PC-3 (cell line): ENCODE results near the gene TNFRSF6B. TPM values are rescaled to one million over a fixed set of nuclear protein-coding genes. Genes with fewer than 3 reads are reported as not detected.

Experiments
- ATAC-seq: fragments of 200-7000 bp; cut with Tn5 transposase; 2 replicates; pipeline ENCODE4 v1.9.1; 2020; ENCODE audit warnings: mild to moderate bottlenecking, moderate library complexity
- BruUV-seq: library from RNA; stranded (reverse); fragments of 400-500 nt; replicated peaks from 2 replicates; lab custom pipeline; 2021; lab: Mats Ljungman, UMichigan
- CTCF ChIA-PET: fragments of 300-600 bp; sonication (Branson Sonifier 250); formaldehyde crosslinking; loops from one replicate; lab custom pipeline; 2022; ENCODE audit warnings: antibody characterized with exemption; lab: Charles Lee
- POLR2A ChIA-PET: fragments of 300-600 bp; sonication (Branson Sonifier 250); formaldehyde crosslinking; loops from one replicate; lab custom pipeline; 2022; ENCODE audit warnings: antibody characterized with exemption; ENCODE audit not compliant: unreplicated experiment; lab: Charles Lee
- DNase-seq: peaks from one replicate; pipeline ENCODE4 v3.0.0-alpha.2; 2015
- H2AFZ ChIP-seq: fragments of 300-600 bp; sonication (generic); 2 replicates; pipeline ENCODE4 v1.6.0; 2016; ENCODE audit warnings: antibody characterized with exemption, low read length
- H3F3A ChIP-seq: fragments of 300-600 bp; sonication (generic); one replicate; pipeline ENCODE4 v1.6.0; 2017; ENCODE audit warnings: antibody characterized with exemption, low read length, control low read depth, mild to moderate bottlenecking; ENCODE audit not compliant: unreplicated experiment
- H3K27ac ChIP-seq: fragments of 300-600 bp; sonication (generic); 2 replicates; pipeline ENCODE4 v1.5.1; 2016; ENCODE audit warnings: mild to moderate bottlenecking, low read length
- H3K27me3 ChIP-seq: fragments of 300-600 bp; sonication (generic); 2 replicates; pipeline ENCODE4 v1.6.1; 2016; ENCODE audit warnings: low read length, mixed read lengths
- H3K36me3 ChIP-seq: fragments of 300-600 bp; sonication (generic); 2 replicates; pipeline ENCODE4 v1.6.1; 2016; ENCODE audit warnings: low read depth, mixed run types, low read length, mixed read lengths
- H3K4me1 ChIP-seq: fragments of 300-600 bp; sonication (generic); 2 replicates; pipeline ENCODE4 v1.5.1; 2016; ENCODE audit warnings: low read length; ENCODE audit not compliant: insufficient read depth
- H3K4me2 ChIP-seq: fragments of 300-600 bp; sonication (generic); 2 replicates; pipeline ENCODE4 v1.6.0; 2016; ENCODE audit warnings: low read length
- H3K4me3 ChIP-seq: fragments of 300-600 bp; sonication (generic); 2 replicates; pipeline ENCODE4 v1.5.1; 2016; ENCODE audit warnings: mild to moderate bottlenecking, low read length, mixed read lengths
- H3K79me2 ChIP-seq: fragments of 300-600 bp; sonication (generic); 2 replicates; pipeline ENCODE4 v1.6.1; 2017; ENCODE audit warnings: low read length, mixed read lengths
- H3K9ac ChIP-seq: fragments of 300-600 bp; sonication (generic); 2 replicates; pipeline ENCODE4 v1.6.0; 2016; ENCODE audit warnings: mild to moderate bottlenecking, low read length
- H3K9me2 ChIP-seq: fragments of 300-600 bp; sonication (generic); replicated peaks from 2 replicates; pipeline ENCODE4 v1.6.1; 2016; ENCODE audit warnings: mixed run types, low read length, mixed read lengths
- H3K9me3 ChIP-seq: fragments of 300-600 bp; sonication (generic); 2 replicates; pipeline ENCODE4 v1.6.1; 2016; ENCODE audit warnings: low read length, mixed read lengths
- H4K20me1 ChIP-seq: fragments of 300-600 bp; sonication (generic); 2 replicates; pipeline ENCODE4 v1.6.1; 2016; ENCODE audit warnings: low read length, mixed read lengths
- CTCF ChIP-seq: fragments of 300-600 bp; sonication (generic); conservative IDR thresholded peaks from 2 replicates; pipeline ENCODE4 v1.5.1; 2017; ENCODE audit warnings: antibody characterized with exemption, low read depth, mild to moderate bottlenecking, low read length
- EZH2 ChIP-seq: fragments of 300-600 bp; sonication (generic); IDR thresholded peaks from one replicate; pipeline ENCODE4 v1.6.1; 2017; ENCODE audit warnings: antibody characterized with exemption, mild to moderate bottlenecking, low read length; ENCODE audit not compliant: unreplicated experiment
- EZH2phosphoT487 ChIP-seq: fragments of 300-600 bp; sonication (generic); IDR thresholded peaks from 2 replicates; pipeline ENCODE4 v1.6.1; 2018; ENCODE audit warnings: mild to moderate bottlenecking, antibody characterized with exemption, low read length, borderline replicate concordance
- intact Hi-C: fragments of 100-400 bp; cut with micrococcal nuclease; formaldehyde crosslinking; loops from 2 replicates; pipeline ENCODE4 v1.9.0; 2023
- total RNA-seq: library from RNA; depleted of rRNA; stranded (reverse); fragments of >200 nt; gene quantifications from 2 replicates; pipeline ENCODE4 v1.2.3, GENCODE V29; 2014

Gene TNFRSF6B
- total RNA-seq, 1 experiment from 2014 or later, result 41.6 TPM

- no peak overlapping the region for H3K27ac ChIP-seq
- H3K9ac ChIP-seq, result no peak overlapping the region
- no peak overlapping the region for H2AFZ ChIP-seq
- BruUV-seq, result no TSS peak
- ChIA-PET CTCF (no interaction called here), POLR2A (no interaction called here)
- H3K36me3 ChIP-seq, result peaks cover 31% of the 10 kb centered on the region
- intact Hi-C loops, result loop anchor here (2.0 to 5.0 kb wide), 2 partner anchors 35 to 77 kb away; no protein-coding TSS in a partner anchor
- H3K4me2 ChIP-seq, result peak overlapping the region; percentile 89; the same call in 1 of the 2 replicates
- ATAC-seq (no peak), DNase-seq (no peak)
- peaks cover 58% of the 10 kb centered on the region for H3K79me2 ChIP-seq
- no peaks in the 10 kb centered on the region for H3K9me3 ChIP-seq
- H3F3A ChIP-seq, result no peaks in the 10 kb centered on the region
- no peaks in the 10 kb centered on the region for H4K20me1 ChIP-seq
- H3K9me2 ChIP-seq, result no peaks in the 10 kb centered on the region
- no peak overlapping the region for H3K4me3 ChIP-seq
- TF ChIP-seq CTCF (no peak), EZH2phosphoT487 (no peak), EZH2 (no peak)
- peaks cover 18% of the 10 kb centered on the region for H3K4me1 ChIP-seq
- H3K27me3 ChIP-seq, result no peaks in the 10 kb centered on the region
These were observed 9.0 kb downstream of the TNFRSF6B start for GRCh38 chr20:63705232-63706026.

- H3K9me3 ChIP-seq, result no peaks in the 10 kb centered on the region
- ATAC-seq (no peak), DNase-seq (no peak)
- peak overlapping the region; percentile 91 for H3K4me3 ChIP-seq
- peaks cover 18% of the 10 kb centered on the region for H3K4me1 ChIP-seq
- H3K36me3 ChIP-seq, result peaks cover 38% of the 10 kb centered on the region
- intact Hi-C loops, result loop anchor here (2.0 to 5.0 kb wide), 2 partner anchors 35 to 76 kb away; no protein-coding TSS in a partner anchor
- H3K9ac ChIP-seq, result peak overlapping the region; percentile 95
- TF ChIP-seq EZH2phosphoT487, result no peak
- no peak for TF ChIP-seq EZH2
- no peak for TF ChIP-seq CTCF
- H4K20me1 ChIP-seq, result no peaks in the 10 kb centered on the region
- H3F3A ChIP-seq, result no peaks in the 10 kb centered on the region
- peak overlapping the region; percentile 89 for H3K4me2 ChIP-seq
- no TSS peak for BruUV-seq
- H3K27ac ChIP-seq, result no peak overlapping the region
- POLR2A ChIA-PET, result no interaction called here
- H3K9me2 ChIP-seq, result no peaks in the 10 kb centered on the region
- H3K79me2 ChIP-seq, result peaks cover 65% of the 10 kb centered on the region
- no peak overlapping the region for H2AFZ ChIP-seq
- no peaks in the 10 kb centered on the region for H3K27me3 ChIP-seq
- CTCF ChIA-PET, result no interaction called here
These were observed 9.7 kb downstream of the TNFRSF6B start for GRCh38 chr20:63706027-63706695.
